ENCODE data around the gene SEPTIN2.
A peak's percentile ranks its signal among the peaks of the same experiment; 100 is the strongest.
"Not testable (repeated sequence)": the region's sequence is repeated elsewhere in the genome, so short reads cannot be mapped to it uniquely, and the experiment has no call there.

SEPTIN2 gene

DNA sequence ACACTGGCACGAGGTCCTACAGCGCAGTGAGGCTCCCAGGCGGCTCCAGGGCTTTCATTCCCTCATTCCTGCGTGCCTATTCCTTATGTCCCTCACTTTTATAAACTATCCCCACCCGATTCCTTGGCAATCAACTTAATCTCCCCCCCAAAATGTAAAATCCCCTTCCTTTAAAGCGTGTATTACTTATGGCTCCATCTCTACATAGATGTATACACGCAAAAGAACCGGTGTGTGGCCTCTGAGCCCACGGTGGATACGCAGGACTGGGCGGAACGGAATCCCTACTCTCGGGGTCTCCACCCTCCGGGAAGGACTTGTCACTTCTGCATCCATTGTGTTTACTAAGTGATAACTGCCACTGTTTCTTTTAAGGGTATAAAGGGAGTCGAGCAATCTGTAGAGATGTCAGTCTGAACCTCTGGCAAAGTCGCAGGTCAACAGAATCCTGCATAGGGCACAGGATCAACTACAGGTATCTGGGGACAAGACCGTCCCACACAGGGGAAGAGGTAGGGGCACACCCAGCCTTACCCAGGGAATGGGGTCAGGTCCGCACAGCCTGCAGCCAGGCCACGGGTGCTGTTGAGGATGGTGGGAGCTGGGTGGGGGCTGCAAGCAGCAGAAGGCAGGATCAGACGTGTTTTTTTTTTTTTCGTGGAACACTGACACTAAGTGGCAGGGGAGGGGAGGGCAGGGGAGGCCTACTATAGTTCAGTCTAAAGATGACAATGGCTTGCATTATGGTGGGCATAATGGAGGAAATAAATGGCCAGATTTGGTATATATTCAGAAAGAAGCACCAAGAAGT lies 42.3 kb upstream of the SEPTIN2 start:
- no peak overlapping the region for H3K27ac ChIP-seq (ENCODE audit: low read depth, low read length)
- H3K9ac ChIP-seq (ENCODE audit: low read depth in 1 of 2, low read length in 2 of 2), result peak overlapping the region; percentile 56 to 66
- H3K27me3 ChIP-seq (ENCODE audit: control insufficient read depth in 1 of 2, insufficient read depth in 2 of 2, low read length in 2 of 2), result no peaks in the 10 kb centered on the region
- H3K9me3 ChIP-seq (ENCODE audit: control insufficient read depth in 1 of 2, low read length in 2 of 2), result no peaks in the 10 kb centered on the region
- H3K36me3 ChIP-seq (ENCODE audit: control insufficient read depth in 1 of 2, insufficient read depth in 2 of 2, low read length in 2 of 2), result peaks cover 5 to 12% of the 10 kb centered on the region in 2 donors
- peaks cover 25 to 28% of the 10 kb centered on the region in 2 donors for H3K4me1 ChIP-seq (ENCODE audit: control insufficient read depth in 1 of 2, insufficient read depth in 2 of 2, low read length in 2 of 2)
- peak overlapping the region; percentile 73 to 80 for H3K4me3 ChIP-seq (ENCODE audit: low read depth in 1 of 2, low read length in 2 of 2)

DNA sequence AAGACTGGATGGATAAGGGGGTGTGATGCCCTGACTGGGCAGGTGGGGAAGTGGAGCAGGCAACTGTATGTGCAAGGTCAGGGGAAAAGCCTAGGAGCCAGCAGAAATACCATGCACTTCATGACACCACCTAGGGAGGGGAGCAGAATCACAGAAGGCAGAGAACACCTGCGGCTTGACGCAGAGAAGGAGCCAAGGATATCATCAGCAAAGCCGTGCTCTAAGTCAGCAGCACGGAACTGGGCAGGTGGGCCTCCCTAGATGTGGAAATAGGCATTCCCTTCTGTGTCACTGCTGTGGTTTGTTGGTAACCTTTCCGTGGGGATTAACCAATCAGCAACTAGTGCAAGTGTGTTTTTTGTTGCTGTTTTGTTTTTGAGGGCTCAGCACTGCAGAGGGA lies 41.6 kb upstream of the SEPTIN2 start:
- Histone ChIP-seq H3K9me3 (ENCODE audit: control insufficient read depth in 1 of 2, low read length in 2 of 2) (no peaks in the 10 kb centered on the region), H3K4me1 (ENCODE audit: control insufficient read depth in 1 of 2, insufficient read depth in 2 of 2, low read length in 2 of 2) (peaks cover 25 to 28% of the 10 kb centered on the region in 2 donors), H3K4me3 (ENCODE audit: low read depth in 1 of 2, low read length in 2 of 2) (no peak overlapping the region), H3K36me3 (ENCODE audit: control insufficient read depth in 1 of 2, insufficient read depth in 2 of 2, low read length in 2 of 2) (peaks cover 0 to 4% of the 10 kb centered on the region in 2 donors), H3K27ac (ENCODE audit: low read depth, low read length) (no peak overlapping the region), H3K27me3 (ENCODE audit: control insufficient read depth in 1 of 2, insufficient read depth in 2 of 2, low read length in 2 of 2) (no peaks in the 10 kb centered on the region), H3K9ac (ENCODE audit: low read depth in 1 of 2, low read length in 2 of 2) (no peak overlapping the region)

DNA sequence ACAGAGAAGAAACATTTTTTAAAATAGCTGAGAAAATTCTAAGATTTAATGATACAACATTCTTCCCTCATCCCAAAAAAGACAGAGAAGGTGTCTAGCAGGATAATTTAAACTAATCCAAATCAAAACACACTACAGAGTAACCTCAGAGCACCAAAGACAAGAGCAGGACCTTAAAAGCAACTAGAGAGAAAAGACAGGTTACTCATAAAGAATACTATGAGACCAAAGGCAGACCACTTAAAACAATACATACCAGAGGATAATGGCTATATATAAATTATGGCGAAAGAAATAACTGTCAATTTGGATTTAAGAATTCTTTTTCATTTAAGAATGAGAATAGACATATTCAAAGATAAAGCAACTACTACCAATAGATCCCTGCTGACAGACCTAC lies 40.2 kb upstream of the SEPTIN2 start:
- Histone ChIP-seq H3K4me1 (ENCODE audit: control insufficient read depth in 1 of 2, insufficient read depth in 2 of 2, low read length in 2 of 2) (peaks cover 16 to 26% of the 10 kb centered on the region in 2 donors), H3K27me3 (ENCODE audit: control insufficient read depth in 1 of 2, insufficient read depth in 2 of 2, low read length in 2 of 2) (no peaks in the 10 kb centered on the region), H3K36me3 (ENCODE audit: control insufficient read depth in 1 of 2, insufficient read depth in 2 of 2, low read length in 2 of 2) (peaks cover 0 to 6% of the 10 kb centered on the region in 2 donors), H3K27ac (ENCODE audit: low read depth, low read length) (no peak overlapping the region), H3K9me3 (ENCODE audit: control insufficient read depth in 1 of 2, low read length in 2 of 2) (no peaks in the 10 kb centered on the region), H3K9ac (ENCODE audit: low read depth in 1 of 2, low read length in 2 of 2) (no peak overlapping the region), H3K4me3 (ENCODE audit: low read depth in 1 of 2, low read length in 2 of 2) (no peak overlapping the region)

DNA sequence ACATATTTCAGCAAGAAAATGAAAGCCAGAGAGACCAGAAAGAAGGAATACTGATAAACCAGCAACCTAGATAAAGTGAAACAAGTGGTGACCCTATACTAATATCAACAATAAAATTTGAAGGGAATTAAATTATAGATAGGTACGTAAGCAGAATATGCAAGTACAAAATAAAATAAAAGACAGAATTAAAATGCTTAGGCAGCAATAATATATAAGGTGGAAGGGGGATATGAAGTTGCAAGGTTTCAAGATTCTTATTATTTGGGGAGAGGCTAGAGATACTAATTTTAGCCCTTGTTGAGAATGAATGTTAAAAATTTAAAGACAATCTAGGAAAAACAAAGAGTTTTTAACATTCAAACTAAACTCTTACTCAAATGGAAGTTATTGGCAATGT lies 39.8 kb upstream of the SEPTIN2 start:
- Histone ChIP-seq H3K27me3 (ENCODE audit: control insufficient read depth in 1 of 2, insufficient read depth in 2 of 2, low read length in 2 of 2) (no peaks in the 10 kb centered on the region), H3K27ac (ENCODE audit: low read depth, low read length) (no peak overlapping the region), H3K4me1 (ENCODE audit: control insufficient read depth in 1 of 2, insufficient read depth in 2 of 2, low read length in 2 of 2) (peaks cover 12 to 22% of the 10 kb centered on the region in 2 donors), H3K9ac (ENCODE audit: low read depth in 1 of 2, low read length in 2 of 2) (no peak overlapping the region), H3K9me3 (ENCODE audit: control insufficient read depth in 1 of 2, low read length in 2 of 2) (no peaks in the 10 kb centered on the region), H3K4me3 (ENCODE audit: low read depth in 1 of 2, low read length in 2 of 2) (no peak overlapping the region), H3K36me3 (ENCODE audit: control insufficient read depth in 1 of 2, insufficient read depth in 2 of 2, low read length in 2 of 2) (peaks cover 0 to 6% of the 10 kb centered on the region in 2 donors)

DNA sequence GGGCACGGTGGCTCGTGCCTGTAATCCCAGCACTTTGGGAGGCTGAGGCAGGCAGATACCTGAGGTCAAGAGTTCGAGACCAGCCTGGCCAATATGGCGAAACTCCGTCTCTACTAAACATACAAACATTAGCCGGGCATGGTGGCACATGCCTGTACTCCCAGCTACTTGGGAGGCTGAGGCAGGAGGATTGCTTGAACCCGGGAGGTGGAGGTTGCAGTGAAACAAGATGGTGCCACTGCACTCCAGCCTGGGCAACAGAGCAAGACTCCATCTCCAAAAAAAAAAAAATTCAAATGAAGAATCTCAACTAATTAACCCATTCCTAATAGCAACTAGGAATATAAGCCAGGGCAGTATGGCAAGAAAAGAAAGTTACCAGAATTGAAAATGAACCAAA lies 37.4 kb upstream of the SEPTIN2 start:
- H3K27ac ChIP-seq (ENCODE audit: low read depth, low read length); H3K27me3 ChIP-seq (ENCODE audit: control insufficient read depth in 1 of 2, insufficient read depth in 2 of 2, low read length in 2 of 2); H3K36me3 ChIP-seq (ENCODE audit: control insufficient read depth in 1 of 2, insufficient read depth in 2 of 2, low read length in 2 of 2); H3K4me3 ChIP-seq (ENCODE audit: low read depth in 1 of 2, low read length in 2 of 2); H3K9ac ChIP-seq (ENCODE audit: low read depth in 1 of 2, low read length in 2 of 2); H3K9me3 ChIP-seq (ENCODE audit: control insufficient read depth in 1 of 2, low read length in 2 of 2): not testable (repeated sequence)
- H3K4me1 ChIP-seq (ENCODE audit: control insufficient read depth in 1 of 2, insufficient read depth in 2 of 2, low read length in 2 of 2), result peaks cover 4 to 11% of the 10 kb centered on the region in 2 donors

DNA sequence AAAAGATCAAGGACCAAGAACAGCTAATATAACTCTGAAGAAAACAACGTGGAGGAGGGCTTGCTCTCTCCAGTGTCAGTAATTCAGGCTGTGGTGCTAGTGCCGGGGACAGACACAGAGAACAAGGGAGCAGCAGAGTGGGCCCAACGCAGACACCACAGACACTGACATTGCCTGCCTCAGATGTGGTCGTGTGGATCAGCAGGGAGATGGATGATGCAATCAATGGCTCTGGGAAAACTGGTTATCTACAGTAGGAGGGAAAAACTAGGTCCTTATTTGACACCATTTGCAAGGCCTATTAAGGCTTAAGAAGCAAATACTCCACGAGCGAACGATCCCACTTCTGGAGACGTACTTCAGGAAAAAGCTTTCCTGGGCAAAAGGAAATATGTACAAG lies 36.3 kb upstream of the SEPTIN2 start:
- Histone ChIP-seq H3K27ac (ENCODE audit: low read depth, low read length) (no peak overlapping the region), H3K27me3 (ENCODE audit: control insufficient read depth in 1 of 2, insufficient read depth in 2 of 2, low read length in 2 of 2) (no peaks in the 10 kb centered on the region), H3K36me3 (ENCODE audit: control insufficient read depth in 1 of 2, insufficient read depth in 2 of 2, low read length in 2 of 2) (peaks cover 0 to 6% of the 10 kb centered on the region in 2 donors), H3K4me1 (ENCODE audit: control insufficient read depth in 1 of 2, insufficient read depth in 2 of 2, low read length in 2 of 2) (peaks cover 4 to 7% of the 10 kb centered on the region in 2 donors), H3K9me3 (ENCODE audit: control insufficient read depth in 1 of 2, low read length in 2 of 2) (no peaks in the 10 kb centered on the region), H3K9ac (ENCODE audit: low read depth in 1 of 2, low read length in 2 of 2) (no peak overlapping the region), H3K4me3 (ENCODE audit: low read depth in 1 of 2, low read length in 2 of 2) (no peak overlapping the region)

DNA sequence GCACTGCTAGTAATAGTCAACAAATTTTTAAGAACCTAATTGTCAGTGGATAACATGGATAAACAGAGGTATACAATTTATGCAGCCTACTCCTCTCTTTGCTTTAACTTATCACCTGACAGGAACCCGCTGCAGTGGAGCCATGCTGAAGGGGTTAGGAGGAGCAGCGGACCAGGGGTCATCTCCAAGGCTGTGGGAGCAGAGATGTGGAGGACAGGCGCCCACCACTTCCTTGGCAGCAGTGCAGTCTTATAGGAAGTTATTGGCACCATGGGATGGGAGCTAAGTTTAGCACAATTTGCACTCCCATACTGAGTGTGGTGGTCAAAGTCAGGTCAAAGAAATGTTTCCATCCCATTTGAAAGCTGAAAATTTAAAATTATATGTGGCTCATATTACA lies 35.9 kb upstream of the SEPTIN2 start:
- Histone ChIP-seq H3K4me1 (ENCODE audit: control insufficient read depth in 1 of 2, insufficient read depth in 2 of 2, low read length in 2 of 2) (peaks cover 4 to 7% of the 10 kb centered on the region in 2 donors), H3K36me3 (ENCODE audit: control insufficient read depth in 1 of 2, insufficient read depth in 2 of 2, low read length in 2 of 2) (peaks cover 0 to 6% of the 10 kb centered on the region in 2 donors), H3K27ac (ENCODE audit: low read depth, low read length) (no peak overlapping the region), H3K9ac (ENCODE audit: low read depth in 1 of 2, low read length in 2 of 2) (no peak overlapping the region), H3K9me3 (ENCODE audit: control insufficient read depth in 1 of 2, low read length in 2 of 2) (no peaks in the 10 kb centered on the region), H3K4me3 (ENCODE audit: low read depth in 1 of 2, low read length in 2 of 2) (no peak overlapping the region), H3K27me3 (ENCODE audit: control insufficient read depth in 1 of 2, insufficient read depth in 2 of 2, low read length in 2 of 2) (no peaks in the 10 kb centered on the region)

DNA sequence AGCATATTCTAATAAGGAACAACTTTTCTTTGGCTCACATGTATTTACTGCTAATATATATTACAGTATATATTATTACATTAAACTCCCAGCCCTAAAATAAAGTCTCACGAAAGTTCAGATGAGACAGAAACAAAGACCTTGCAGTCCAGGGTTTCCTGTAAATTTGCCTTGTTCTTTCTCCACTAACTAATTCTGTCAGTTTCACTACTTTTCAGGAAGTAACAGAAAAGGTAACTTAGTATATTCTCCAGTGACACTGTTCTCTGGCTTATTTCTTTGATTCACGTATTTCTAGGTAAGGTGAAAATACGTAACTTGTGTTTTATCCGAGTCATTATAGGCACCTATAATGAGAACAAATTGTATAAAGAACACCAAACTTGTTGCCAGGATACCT lies 35.4 kb upstream of the SEPTIN2 start:
- Histone ChIP-seq H3K4me3 (ENCODE audit: low read depth in 1 of 2, low read length in 2 of 2) (no peak overlapping the region), H3K27ac (ENCODE audit: low read depth, low read length) (no peak overlapping the region), H3K27me3 (ENCODE audit: control insufficient read depth in 1 of 2, insufficient read depth in 2 of 2, low read length in 2 of 2) (no peaks in the 10 kb centered on the region), H3K36me3 (ENCODE audit: control insufficient read depth in 1 of 2, insufficient read depth in 2 of 2, low read length in 2 of 2) (peaks cover 0 to 6% of the 10 kb centered on the region in 2 donors), H3K9me3 (ENCODE audit: control insufficient read depth in 1 of 2, low read length in 2 of 2) (no peaks in the 10 kb centered on the region), H3K4me1 (ENCODE audit: control insufficient read depth in 1 of 2, insufficient read depth in 2 of 2, low read length in 2 of 2) (peaks cover 4 to 7% of the 10 kb centered on the region in 2 donors), H3K9ac (ENCODE audit: low read depth in 1 of 2, low read length in 2 of 2) (no peak overlapping the region)

DNA sequence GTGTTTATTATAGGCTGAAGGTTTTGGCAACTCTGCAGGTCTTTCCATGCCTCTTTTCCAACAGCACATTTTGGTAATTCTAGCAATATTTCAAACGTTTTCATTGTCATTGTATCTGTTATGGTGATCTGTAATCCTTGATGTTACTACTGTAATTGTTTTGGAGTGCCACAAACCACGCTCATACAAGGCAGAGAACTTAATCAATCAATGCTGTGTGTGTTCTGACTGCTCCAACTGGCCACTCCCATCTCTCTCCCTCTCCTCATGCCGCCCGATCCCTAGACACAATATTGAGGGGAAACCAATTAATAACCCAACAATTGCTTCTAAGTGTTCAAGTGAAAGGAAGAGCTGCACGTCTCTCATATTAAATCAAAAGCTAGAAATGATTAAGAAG lies 33.2 kb upstream of the SEPTIN2 start:
- no peaks in the 10 kb centered on the region for H3K9me3 ChIP-seq (ENCODE audit: control insufficient read depth in 1 of 2, low read length in 2 of 2)
- no peak overlapping the region for H3K4me3 ChIP-seq (ENCODE audit: low read depth in 1 of 2, low read length in 2 of 2)
- peaks cover 4 to 7% of the 10 kb centered on the region in 2 donors for H3K4me1 ChIP-seq (ENCODE audit: control insufficient read depth in 1 of 2, insufficient read depth in 2 of 2, low read length in 2 of 2)
- H3K9ac ChIP-seq (ENCODE audit: low read depth in 1 of 2, low read length in 2 of 2), result no peak overlapping the region
- no peak overlapping the region for H3K27ac ChIP-seq (ENCODE audit: low read depth, low read length)
- H3K36me3 ChIP-seq (ENCODE audit: control insufficient read depth in 1 of 2, insufficient read depth in 2 of 2, low read length in 2 of 2), result peaks cover 0 to 6% of the 10 kb centered on the region in 2 donors
- no peaks in the 10 kb centered on the region for H3K27me3 ChIP-seq (ENCODE audit: control insufficient read depth in 1 of 2, insufficient read depth in 2 of 2, low read length in 2 of 2)

DNA sequence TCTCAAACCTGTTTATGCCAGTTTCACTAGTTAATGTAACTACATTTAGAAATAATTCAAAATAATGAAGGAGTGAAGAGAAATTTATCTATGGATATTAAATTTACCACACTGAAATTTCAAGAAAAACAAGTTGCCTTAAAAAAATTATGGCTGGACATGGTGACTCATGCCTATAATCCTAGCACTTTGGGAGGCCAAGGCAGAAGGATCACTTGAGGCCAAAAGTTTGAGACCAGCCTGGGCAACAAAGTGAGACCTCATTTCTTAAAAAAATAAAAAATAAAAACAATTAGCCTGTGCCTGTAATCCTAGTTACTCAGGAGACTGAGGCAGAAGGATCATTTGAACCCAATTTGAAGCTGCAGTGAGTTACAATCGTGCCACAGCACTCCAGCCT lies 30.1 kb upstream of the SEPTIN2 start:
- H3K27ac ChIP-seq (ENCODE audit: low read depth, low read length), result no peak overlapping the region
- H3K9ac ChIP-seq (ENCODE audit: low read depth in 1 of 2, low read length in 2 of 2), result no peak overlapping the region

More for the DNA sequence above, 30.1 kb upstream of the SEPTIN2 start:
- no peaks in the 10 kb centered on the region for H3K9me3 ChIP-seq (ENCODE audit: control insufficient read depth in 1 of 2, low read length in 2 of 2)
- no peaks in the 10 kb centered on the region for H3K36me3 ChIP-seq (ENCODE audit: control insufficient read depth in 1 of 2, insufficient read depth in 2 of 2, low read length in 2 of 2)
- no peaks in the 10 kb centered on the region for H3K27me3 ChIP-seq (ENCODE audit: control insufficient read depth in 1 of 2, insufficient read depth in 2 of 2, low read length in 2 of 2)
- H3K4me3 ChIP-seq (ENCODE audit: low read depth in 1 of 2, low read length in 2 of 2), result no peak overlapping the region
- no peaks in the 10 kb centered on the region for H3K4me1 ChIP-seq (ENCODE audit: control insufficient read depth in 1 of 2, insufficient read depth in 2 of 2, low read length in 2 of 2)
